SU-DHL-6 (cell line): ENCODE results near the gene CATSPERZ.

Experiments used
- H2AFZ ChIP-seq: fragments of 200-600 bp; sonication (generic); 2 replicates; pipeline ENCODE4 v1.6.1; 2014; ENCODE audit warnings: low read depth, mild to moderate bottlenecking, moderate library complexity, mixed read lengths, antibody characterized with exemption, low read length; ENCODE audit not compliant: severe bottlenecking
- H3F3A ChIP-seq: fragments of 200-600 bp; shearing (Covaris generic); 2 replicates; pipeline ENCODE4 v1.6.0; 2016; ENCODE audit warnings: antibody characterized with exemption, mild to moderate bottlenecking; ENCODE audit not compliant: insufficient read depth
- H3K27ac ChIP-seq: fragments of 200-600 bp; sonication (generic); 2 replicates; pipeline ENCODE4 v1.5.1; 2016; ENCODE audit warnings: low read depth, mild to moderate bottlenecking, low read length, moderate library complexity, mixed read lengths
- H3K27me3 ChIP-seq: fragments of 200-600 bp; sonication (generic), shearing (Covaris generic); 2 replicates; pipeline ENCODE4 v1.6.0; 2014; ENCODE audit warnings: mild to moderate bottlenecking, low read length
- H3K36me3 ChIP-seq: fragments of 200-600 bp; sonication (generic); 2 replicates; pipeline ENCODE4 v1.6.1; 2014; ENCODE audit warnings: mild to moderate bottlenecking, low read length, mixed read lengths
- H3K4me2 ChIP-seq: fragments of 300-600, 200-600 bp; shearing (Covaris generic), sonication (generic); 2 replicates; pipeline ENCODE4 v1.6.0; 2014; ENCODE audit warnings: low read length, low read depth, mild to moderate bottlenecking; ENCODE audit not compliant: poor library complexity, severe bottlenecking
- H3K4me3 ChIP-seq: fragments of 200-600 bp; sonication (generic); 2 replicates; pipeline ENCODE4 v1.5.1; 2014; ENCODE audit warnings: antibody characterized with exemption, low read length, mild to moderate bottlenecking, mixed read lengths; ENCODE audit not compliant: insufficient read depth, poor library complexity, severe bottlenecking
- H3K79me2 ChIP-seq: fragments of 200-600 bp; sonication (generic); 2 replicates; pipeline ENCODE4 v1.6.1; 2014; ENCODE audit warnings: mild to moderate bottlenecking, low read length, moderate library complexity; ENCODE audit not compliant: insufficient read depth
- H3K9ac ChIP-seq: fragments of 200-600 bp; sonication (generic); 2 replicates; pipeline ENCODE4 v1.7.0; 2014; ENCODE audit warnings: mild to moderate bottlenecking, low read length
- H3K9me2 ChIP-seq: fragments of 200-600 bp; sonication (generic); replicated peaks from 2 replicates; pipeline ENCODE4 v1.6.1; 2014; ENCODE audit warnings: low read length; ENCODE audit not compliant: insufficient read depth
- H3K9me3 ChIP-seq: fragments of 200-600 bp; sonication (generic); 2 replicates; pipeline ENCODE4 v1.6.1; 2014; ENCODE audit warnings: low read length, mixed read lengths; ENCODE audit not compliant: insufficient read depth
- H4K20me1 ChIP-seq: fragments of 200-600 bp; sonication (generic); 2 replicates; pipeline ENCODE4 v1.6.1; 2014; ENCODE audit warnings: low read depth, mild to moderate bottlenecking, antibody characterized with exemption, low read length, moderate library complexity, mixed read lengths
- EZH2phosphoT487 ChIP-seq: fragments of 200-600 bp; sonication (generic), shearing (Covaris generic); conservative IDR thresholded peaks from 2 replicates; pipeline ENCODE4 v1.6.1; 2018; ENCODE audit warnings: mild to moderate bottlenecking, antibody characterized with exemption, low read length, moderate library complexity, mixed read lengths
- TF ChIP-seq, protein P1 (sequence below): fragments of 200-600 bp; sonication (generic); IDR thresholded peaks from one replicate; pipeline ENCODE4 v1.5.1; 2017; ENCODE audit warnings: antibody characterized with exemption, mild to moderate bottlenecking, low read length, moderate library complexity; ENCODE audit not compliant: insufficient read depth, poor library complexity, severe bottlenecking

CATSPERZ gene

DNA sequence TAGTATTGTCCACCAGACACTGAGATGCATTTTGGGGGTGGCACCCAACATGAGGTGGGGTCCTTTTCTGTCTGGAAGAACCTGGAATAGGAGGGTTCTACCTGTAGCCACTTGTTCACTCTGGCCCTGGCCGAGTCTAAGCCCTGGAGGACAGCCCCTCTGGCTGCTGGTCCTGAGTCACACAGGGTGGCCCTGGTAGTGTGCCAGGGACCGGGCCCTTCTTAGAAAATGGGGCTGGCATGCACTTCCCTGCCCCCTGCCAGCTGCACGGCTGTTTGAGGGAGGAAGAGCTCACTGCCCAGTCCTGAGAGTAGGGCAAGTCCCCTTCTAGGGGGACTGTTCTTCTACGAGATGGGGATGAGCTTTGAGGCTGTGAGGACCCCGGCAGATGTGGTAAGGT lies 46.7 kb upstream of the CATSPERZ start:
- Histone ChIP-seq H3K4me2 (no peak overlapping the region), H3K9me3 (no peaks in the 10 kb centered on the region), H3K9me2 (no peaks in the 10 kb centered on the region), H2AFZ (no peak overlapping the region), H3K27ac (no peak overlapping the region), H3K79me2 (peaks cover 9% of the 10 kb centered on the region; the same call in 1 of the 2 replicates), H4K20me1 (no peaks in the 10 kb centered on the region), H3F3A (0 out of 2 replicates have a peak, but pooled peaks cover 3% of the 10 kb centered on the region), H3K9ac (no peak overlapping the region), H3K4me3 (no peak overlapping the region), H3K36me3 (no peaks in the 10 kb centered on the region), H3K27me3 (no peaks in the 10 kb centered on the region)
- TF ChIP-seq, protein P1, sequence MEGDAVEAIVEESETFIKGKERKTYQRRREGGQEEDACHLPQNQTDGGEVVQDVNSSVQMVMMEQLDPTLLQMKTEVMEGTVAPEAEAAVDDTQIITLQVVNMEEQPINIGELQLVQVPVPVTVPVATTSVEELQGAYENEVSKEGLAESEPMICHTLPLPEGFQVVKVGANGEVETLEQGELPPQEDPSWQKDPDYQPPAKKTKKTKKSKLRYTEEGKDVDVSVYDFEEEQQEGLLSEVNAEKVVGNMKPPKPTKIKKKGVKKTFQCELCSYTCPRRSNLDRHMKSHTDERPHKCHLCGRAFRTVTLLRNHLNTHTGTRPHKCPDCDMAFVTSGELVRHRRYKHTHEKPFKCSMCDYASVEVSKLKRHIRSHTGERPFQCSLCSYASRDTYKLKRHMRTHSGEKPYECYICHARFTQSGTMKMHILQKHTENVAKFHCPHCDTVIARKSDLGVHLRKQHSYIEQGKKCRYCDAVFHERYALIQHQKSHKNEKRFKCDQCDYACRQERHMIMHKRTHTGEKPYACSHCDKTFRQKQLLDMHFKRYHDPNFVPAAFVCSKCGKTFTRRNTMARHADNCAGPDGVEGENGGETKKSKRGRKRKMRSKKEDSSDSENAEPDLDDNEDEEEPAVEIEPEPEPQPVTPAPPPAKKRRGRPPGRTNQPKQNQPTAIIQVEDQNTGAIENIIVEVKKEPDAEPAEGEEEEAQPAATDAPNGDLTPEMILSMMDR = no peak
- TF ChIP-seq EZH2phosphoT487 = no peak

- H3K4me2 ChIP-seq = no peak overlapping the region
- H4K20me1 ChIP-seq = no peaks in the 10 kb centered on the region
- H3K36me3 ChIP-seq = no peaks in the 10 kb centered on the region
- no peaks in the 10 kb centered on the region for H3K9me2 ChIP-seq
- H3K9me3 ChIP-seq = no peaks in the 10 kb centered on the region
- H2AFZ ChIP-seq = no peak overlapping the region
- H3K79me2 ChIP-seq = peaks cover 9% of the 10 kb centered on the region; the same call in 1 of the 2 replicates
- H3K27ac ChIP-seq = no peak overlapping the region
- TF ChIP-seq EZH2phosphoT487 = no peak
- H3K4me3 ChIP-seq = no peak overlapping the region
- H3F3A ChIP-seq = 0 out of 2 replicates have a peak, but pooled peaks cover 3% of the 10 kb centered on the region
- H3K27me3 ChIP-seq = no peaks in the 10 kb centered on the region
- H3K9ac ChIP-seq = no peak overlapping the region
Observed at GRCh38 chr11:64254326-64254725, 45.8 kb upstream of the CATSPERZ start.

DNA sequence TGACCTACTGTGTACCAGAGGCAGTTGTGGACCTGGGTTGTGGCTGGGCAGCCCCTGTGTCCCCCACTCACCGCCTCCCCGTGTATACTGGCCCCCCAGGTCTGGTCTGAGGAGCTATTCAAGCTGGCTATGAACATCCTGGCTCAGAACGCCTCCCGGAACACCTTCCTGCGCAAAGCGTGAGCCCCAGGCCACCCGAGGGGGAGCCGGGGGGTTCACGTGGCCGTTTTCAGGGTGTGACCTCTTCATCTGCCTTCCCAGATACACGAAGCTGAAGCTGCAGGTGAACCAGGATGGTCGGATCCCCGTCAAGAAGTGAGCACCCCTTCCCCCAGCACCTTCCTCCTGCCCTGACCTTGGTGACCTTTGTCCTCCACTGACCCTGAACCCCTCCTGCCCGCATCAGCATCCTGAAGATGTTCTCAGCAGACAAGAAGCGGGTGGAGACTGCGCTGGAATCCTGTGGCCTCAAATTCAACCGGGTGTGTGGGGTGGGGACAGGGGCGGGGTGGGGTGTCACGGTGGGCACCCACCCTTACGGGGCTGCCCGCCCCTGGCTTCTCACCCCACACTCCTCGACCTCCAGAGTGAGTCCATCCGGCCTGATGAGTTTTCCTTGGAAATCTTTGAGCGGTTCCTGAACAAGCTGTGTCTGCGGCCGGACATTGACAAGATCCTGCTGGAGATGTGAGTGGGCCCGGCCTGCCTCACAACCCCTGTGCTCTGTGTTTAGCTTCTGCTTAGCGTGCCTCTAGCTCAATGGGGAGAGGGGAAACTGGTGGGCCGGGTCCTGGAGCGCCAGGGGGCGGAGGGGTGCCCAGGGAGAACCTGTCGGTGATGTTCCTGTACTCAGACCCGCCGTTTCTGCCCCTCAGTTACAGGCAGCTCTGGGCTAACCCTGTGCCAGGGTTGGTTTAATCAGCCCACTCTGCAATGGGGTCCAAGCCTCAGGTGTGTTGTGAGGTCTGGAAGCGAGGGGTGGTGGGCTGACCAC lies 44.7 kb upstream of the CATSPERZ start:
- Histone ChIP-seq H3F3A (0 out of 2 replicates have a peak, but pooled peaks cover 3% of the 10 kb centered on the region), H2AFZ (no peak overlapping the region), H3K79me2 (peaks cover 9% of the 10 kb centered on the region; the same call in 1 of the 2 replicates), H3K9me2 (no peaks in the 10 kb centered on the region), H3K27me3 (no peaks in the 10 kb centered on the region), H3K4me2 (no peak overlapping the region), H3K9me3 (no peaks in the 10 kb centered on the region), H4K20me1 (no peaks in the 10 kb centered on the region), H3K36me3 (no peaks in the 10 kb centered on the region), H3K4me3 (no peak overlapping the region), H3K9ac (no peak overlapping the region), H3K27ac (no peak overlapping the region)
- TF ChIP-seq, protein P1 = no peak
- TF ChIP-seq EZH2phosphoT487 = no peak

- no peak overlapping the region for H3K4me3 ChIP-seq
- H3K79me2 ChIP-seq = peaks cover 9% of the 10 kb centered on the region; the same call in 1 of the 2 replicates
- H3K27me3 ChIP-seq = no peaks in the 10 kb centered on the region
- no peak overlapping the region for H2AFZ ChIP-seq
- no peak overlapping the region for H3K4me2 ChIP-seq
- no peaks in the 10 kb centered on the region for H3K9me2 ChIP-seq
- TF ChIP-seq EZH2phosphoT487 = no peak
- TF ChIP-seq, protein P1 = no peak
- no peaks in the 10 kb centered on the region for H3K9me3 ChIP-seq
- H3K27ac ChIP-seq = no peak overlapping the region
- H3K9ac ChIP-seq = no peak overlapping the region
- no peaks in the 10 kb centered on the region for H4K20me1 ChIP-seq
- 0 out of 2 replicates have a peak, but pooled peaks cover 3% of the 10 kb centered on the region for H3F3A ChIP-seq
- no peaks in the 10 kb centered on the region for H3K36me3 ChIP-seq
Observed at GRCh38 chr11:64256300-64256699, 43.9 kb upstream of the CATSPERZ start.
